NCI-H128 (cell line): ENCODE data around the gene CBX2.
"Not testable (repeated sequence)": the region's sequence is repeated elsewhere in the genome, so short reads cannot be mapped to it uniquely, and the experiment has no call there.

Experiments
- DNase-seq: peaks from one replicate; lab custom pipeline; 2025; ENCODE audit not compliant: unreplicated experiment; lab: John Stamatoyannopoulos, UW

The CBX2 gene

GRCh38 chr17:79769570-79770506, 8.1 kb upstream of the CBX2 start:
- no peak for DNase-seq

GRCh38 chr17:79771276-79771675, 6.7 kb upstream of the CBX2 start:
- no peak for DNase-seq

DNA sequence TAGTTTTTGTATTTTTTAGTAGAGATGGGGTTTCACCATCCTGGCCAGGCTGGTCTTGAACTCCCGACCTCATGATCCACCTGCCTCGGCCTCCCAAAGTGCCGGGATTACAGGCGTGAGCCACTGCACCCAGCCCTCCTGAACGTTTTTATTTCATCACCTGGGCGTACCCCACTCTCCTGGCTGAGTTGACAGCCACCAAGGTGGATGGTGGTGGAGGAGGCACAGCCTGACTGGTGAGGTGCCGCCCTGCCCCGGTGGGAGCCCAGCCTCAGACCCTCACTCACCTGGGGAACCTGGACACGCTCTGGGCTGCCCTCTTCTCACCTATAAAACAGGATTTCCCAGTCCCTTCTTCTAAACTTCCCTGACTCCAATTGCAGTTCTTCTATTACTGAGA, 5.2 kb upstream of the CBX2 start:
- not testable (repeated sequence) for DNase-seq

DNA sequence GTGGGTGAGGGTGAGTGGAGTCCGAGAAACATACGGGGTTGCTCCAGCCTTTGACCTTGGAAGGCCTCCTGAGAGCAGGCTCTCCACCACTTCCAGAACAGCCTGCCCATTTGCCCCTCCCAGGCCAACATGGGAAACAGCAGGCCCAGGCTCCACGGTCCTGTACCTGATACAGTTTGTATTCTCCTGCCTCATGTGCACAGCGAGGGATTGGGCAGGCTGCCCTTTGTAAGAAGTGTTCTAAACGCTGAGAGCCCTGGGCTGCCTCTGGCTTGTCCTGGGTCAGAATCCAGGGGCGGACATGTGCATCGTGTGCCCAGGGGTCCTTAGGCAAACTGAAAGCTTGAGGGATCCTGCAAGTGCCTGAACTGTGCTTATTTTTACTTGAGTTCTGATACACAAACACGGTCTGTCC, 3.4 kb upstream of the CBX2 start:
- no peak for DNase-seq

DNA sequence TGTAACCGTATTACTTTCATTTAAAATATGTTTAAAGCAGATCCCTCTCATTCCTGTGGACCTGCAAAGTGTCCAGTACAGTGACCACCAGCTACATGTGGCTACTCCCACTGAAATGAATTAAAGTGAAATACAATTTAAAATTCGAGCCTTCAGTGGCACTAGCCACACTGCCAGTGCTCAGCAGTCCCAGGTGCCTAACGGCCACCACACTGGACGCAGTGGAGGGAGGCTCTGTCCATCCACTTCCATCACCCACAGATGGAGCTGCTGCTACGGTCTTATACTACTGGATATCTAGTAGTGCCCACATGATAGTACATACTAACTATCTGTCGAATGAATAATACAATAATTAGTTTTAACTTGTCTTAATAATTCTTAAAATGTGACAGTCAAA, 2.3 kb upstream of the CBX2 start:
- no peak for DNase-seq

DNA sequence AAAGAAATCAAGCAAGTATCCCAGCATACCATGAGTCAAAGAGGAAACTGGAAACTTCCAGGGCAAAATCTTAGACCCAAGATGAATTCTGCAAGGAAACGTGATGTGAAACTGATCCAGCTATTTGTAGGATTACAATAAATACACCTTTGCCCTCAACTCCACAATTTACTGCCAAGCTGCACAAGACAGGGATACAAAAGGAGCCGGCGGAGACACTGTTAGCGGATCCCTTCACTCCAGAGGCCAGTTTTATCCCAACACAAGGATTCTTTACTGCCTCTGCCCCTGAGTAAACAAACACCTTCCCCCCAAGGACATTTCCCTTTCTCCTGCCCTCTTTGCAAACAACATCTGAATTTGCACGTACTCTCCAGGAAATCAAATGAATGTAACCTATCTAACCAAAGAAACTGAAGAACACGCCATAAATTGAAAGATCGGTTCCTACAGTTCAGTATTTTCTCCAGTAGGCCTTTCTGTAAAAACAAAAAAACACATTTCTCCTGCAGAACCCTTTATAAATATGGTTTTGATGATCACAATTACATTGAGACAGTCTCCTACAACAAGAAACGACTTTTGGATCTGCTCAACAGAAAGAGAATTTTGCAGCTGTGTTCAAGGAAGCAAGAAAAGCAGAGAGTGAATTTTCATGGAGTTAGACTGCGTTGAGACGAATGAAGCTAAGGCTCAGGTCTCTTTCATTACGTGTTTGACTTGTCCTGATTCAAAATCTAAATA, 1.4 kb upstream of the CBX2 start:
- DNase-seq, result no peak

DNA sequence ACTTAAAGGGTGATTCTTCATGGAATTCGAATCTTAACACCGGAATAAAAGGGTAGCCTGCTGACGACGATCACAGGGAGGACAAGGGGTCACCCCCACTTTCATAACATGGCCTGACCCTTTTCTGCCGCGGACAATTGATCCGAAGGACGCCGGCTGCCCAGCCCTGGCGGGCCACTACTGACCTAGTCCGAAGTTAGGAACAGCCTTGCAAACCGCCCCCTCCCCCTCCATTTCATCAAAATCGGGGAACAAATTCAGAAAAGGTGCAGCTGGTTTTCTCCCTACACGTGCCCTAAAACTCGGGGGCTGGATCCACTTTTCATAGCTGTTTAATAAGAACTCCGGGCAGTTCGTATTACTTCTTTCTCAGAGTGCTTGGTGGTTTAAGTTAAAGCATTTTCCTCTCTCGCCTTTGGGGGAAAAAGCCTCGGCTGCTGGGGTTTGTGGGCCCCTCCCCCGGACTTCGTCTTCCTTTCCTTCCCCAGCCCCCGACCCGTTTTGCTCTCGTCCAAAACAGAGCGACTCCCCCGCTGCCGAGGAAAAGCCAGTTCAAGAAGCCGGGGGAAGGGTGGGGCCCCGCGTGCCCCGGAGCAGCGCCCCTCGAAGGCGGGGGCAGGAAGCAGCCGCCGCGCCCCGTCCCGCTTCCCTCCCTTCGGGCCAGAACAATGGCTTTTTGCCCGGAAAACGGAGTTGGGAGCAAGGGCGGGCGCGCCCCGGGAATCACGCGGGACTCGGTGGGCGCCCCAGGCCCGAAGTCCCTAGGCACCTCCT, 641 bp upstream of the CBX2 start:
- DNase-seq, result no peak

GRCh38 chr17:79778504-79779083, 646 bp downstream of the CBX2 start:
- DNase-seq, result peak; percentile 29

DNA sequence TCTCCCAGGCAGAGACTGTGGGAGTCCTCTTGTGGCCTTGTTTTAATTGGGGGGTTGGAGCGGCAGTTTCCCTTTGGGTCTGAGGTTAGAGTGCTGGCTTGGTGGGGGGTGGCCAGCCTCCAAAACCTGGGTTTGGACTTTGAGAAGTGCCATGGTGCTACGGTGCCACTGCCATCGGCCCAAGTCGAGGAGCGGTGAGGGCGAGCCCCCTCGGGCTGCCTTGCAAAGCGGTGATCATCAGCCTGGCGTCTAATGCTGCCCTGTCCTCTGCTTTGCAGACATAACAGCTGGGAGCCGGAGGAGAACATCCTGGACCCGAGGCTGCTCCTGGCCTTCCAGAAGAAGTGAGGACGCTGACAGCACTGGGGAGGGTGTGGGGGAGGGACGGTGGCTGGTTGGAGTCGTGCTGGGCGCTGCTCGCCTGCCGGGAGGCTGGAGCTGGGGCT, 1.2 kb downstream of the CBX2 start:
- no peak for DNase-seq

DNA sequence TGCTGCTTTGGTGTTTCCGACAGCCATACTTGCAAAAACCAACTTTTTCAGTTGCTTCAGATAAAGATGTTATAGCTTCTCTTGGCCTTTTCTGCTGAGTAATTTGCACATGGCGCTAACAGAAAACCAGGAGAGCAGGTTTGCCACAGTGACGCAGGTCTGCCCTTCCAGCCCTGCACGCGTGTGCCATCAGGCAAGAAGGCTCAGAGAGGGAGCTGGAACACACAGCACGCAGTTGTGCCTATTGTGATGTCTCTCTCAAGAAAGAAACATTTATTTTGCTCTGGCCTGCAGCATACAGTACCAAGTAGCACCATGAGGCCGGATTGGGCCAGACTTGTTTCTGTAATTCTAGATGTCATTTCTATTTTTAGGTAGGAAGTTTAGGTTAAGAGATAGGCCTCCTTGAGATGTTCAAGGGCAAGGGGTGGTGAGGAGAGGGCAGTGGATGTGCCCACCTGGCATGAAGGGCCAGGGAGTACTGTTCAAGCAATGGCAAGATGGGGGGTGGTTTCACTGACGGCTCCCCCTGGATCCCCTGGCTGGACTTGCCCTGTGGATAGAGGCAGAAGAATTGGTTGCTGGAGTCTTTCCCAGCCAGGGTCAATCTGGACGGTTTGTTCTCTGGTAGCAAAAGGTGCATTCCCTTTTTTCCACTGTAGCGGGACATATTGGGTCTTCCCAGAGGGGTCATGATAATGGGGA, 1.9 kb downstream of the CBX2 start:
- DNase-seq, result no peak

GRCh38 chr17:79781012-79781650, 3.2 kb downstream of the CBX2 start:
- DNase-seq, result no peak

DNA sequence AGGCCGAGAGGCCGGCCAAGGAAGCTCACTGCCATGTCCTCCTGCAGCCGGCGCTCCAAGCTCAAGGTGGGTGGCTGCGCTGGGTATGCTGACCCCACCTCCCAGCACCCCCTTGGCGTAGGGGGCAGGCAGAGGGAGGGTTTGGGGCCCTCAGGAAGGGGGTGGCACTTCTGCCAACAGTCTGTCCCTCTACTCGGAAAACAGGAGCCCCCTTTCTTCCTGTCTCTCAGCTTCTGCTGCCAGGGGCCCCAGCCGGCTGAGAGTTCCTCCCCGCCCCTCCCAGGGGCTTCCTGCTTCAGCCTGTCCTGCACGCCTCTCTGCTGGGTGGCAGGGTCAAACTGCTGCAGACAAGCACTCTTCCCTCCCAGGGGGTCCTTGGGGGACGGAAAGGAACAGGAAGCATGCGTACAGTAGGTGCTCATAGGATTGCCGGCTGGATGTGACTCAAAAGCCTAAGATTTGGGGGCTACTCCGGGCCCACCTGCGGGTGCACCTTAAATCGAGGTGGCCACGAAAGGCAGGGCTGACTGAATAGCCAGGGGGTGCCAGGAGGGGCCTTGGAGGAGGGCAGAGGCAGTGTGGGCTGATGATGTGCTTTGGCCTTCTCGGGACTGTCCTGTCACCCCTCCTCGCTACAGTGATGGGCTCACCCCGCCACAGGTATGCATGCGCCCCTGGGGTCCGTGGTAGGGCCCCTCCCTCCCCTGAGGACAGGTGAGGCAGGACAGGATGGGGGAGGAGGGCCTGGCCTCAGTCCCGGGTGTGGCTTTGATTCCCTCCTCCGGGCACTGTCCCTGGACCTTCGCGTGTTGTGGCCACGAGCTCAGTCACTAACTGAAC, 4.0 kb downstream of the CBX2 start:
- DNase-seq, result no peak

- DNase-seq, result no peak
Measured at GRCh38 chr17:79783891-79784290, 5.9 kb downstream of the CBX2 start.

DNA sequence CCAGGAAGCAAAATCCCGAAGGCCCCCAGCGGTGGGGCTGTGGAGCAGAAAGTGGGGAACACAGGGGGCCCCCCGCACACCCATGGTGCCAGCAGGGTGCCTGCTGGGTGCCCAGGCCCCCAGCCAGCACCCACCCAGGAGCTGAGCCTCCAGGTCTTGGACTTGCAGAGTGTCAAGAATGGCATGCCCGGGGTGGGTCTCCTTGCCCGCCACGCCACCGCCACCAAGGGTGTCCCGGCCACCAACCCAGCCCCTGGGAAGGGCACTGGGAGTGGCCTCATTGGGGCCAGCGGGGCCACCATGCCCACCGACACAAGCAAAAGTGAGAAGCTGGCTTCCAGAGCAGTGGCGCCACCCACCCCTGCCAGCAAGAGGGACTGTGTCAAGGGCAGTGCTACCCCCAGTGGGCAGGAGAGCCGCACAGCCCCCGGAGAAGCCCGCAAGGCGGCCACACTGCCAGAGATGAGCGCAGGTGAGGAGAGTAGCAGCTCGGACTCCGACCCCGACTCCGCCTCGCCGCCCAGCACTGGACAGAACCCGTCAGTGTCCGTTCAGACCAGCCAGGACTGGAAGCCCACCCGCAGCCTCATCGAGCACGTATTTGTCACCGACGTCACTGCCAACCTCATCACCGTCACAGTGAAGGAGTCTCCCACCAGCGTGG, 6.5 kb downstream of the CBX2 start:
- no peak for DNase-seq

GRCh38 chr17:79785017-79785899, 7.3 kb downstream of the CBX2 start:
- no peak for DNase-seq

GRCh38 chr17:79785900-79786810, 8.2 kb downstream of the CBX2 start:
- DNase-seq, result no peak
